Epithelial cell of proximal tubule (primary cell): ENCODE measurements around the gene KCNQ1OT1. TPM values are rescaled to one million over a fixed set of nuclear protein-coding genes. Genes with fewer than 3 reads are reported as not detected.

Experiments used
- DNase-seq: peaks from one replicate; pipeline ENCODE4 v3.0.0-alpha.2; 2011; ENCODE audit warnings: low read depth
- H3K4me3 ChIP-seq: 2 replicates; pipeline ENCODE4 v1.5.1; 2011; ENCODE audit warnings: low read depth, mild to moderate bottlenecking, low read length
- total RNA-seq: library from RNA; depleted of rRNA; stranded (reverse); fragments of >200 nt; gene quantifications from 2 replicates; pipeline ENCODE4 v1.2.3, GENCODE V29; 2015
- TF ChIP-seq, protein P1 (sequence below): conservative IDR thresholded peaks from 2 replicates; pipeline ENCODE4 v1.5.1; 2012; ENCODE audit warnings: low read depth, mild to moderate bottlenecking, low read length

Gene KCNQ1OT1
- total RNA-seq, 1 donor from 2014 or later: 0.63 TPM

DNA sequence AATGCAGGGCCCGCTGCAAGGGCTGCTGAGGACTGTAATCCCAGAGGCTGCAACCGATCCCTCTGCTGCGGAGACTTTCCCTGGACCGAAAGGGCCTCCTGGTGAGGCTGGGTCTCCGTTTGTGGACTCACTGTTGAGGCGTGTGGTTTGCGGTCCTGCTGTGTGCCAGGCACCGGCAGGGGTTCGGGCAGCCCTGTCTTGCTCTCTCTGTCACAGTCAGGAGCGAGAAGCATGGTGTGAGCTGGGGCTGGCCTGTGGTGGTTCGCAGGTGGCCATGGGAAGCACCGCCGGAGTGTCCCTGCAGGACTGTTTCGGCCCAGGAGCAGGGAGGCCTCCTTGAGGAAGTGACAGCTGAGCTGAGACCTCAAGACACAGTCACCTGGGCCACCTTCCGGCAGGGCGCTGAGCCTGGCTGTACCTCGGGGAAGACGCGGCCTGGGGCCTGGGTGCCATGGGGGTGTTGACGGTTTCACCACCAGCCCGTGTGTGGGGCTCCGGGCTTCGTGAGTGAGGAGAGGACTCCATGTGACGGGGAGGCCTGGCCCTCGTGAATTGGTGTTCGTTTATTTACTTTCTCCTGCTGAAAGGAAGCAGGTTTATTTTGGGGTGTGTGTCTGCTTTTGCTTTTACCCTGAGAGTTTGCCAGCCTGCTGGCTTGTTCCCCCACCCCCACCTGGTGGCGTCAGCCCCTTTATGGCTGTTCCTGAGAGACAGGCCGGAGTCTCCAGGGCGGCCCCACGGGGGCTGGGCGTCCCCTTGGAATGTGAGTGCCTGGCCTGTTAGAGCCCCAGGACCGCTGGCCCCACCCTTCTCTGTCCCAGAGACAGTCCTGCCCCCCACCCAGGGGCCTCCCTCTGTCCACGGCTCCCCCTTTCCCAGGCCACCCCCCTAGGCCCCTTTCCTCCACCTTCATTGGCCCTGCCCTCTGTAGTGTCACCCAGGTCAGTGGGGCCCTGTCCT lies 122.5 kb downstream of the KCNQ1OT1 start:
- no peak for DNase-seq
- TF ChIP-seq, protein P1, sequence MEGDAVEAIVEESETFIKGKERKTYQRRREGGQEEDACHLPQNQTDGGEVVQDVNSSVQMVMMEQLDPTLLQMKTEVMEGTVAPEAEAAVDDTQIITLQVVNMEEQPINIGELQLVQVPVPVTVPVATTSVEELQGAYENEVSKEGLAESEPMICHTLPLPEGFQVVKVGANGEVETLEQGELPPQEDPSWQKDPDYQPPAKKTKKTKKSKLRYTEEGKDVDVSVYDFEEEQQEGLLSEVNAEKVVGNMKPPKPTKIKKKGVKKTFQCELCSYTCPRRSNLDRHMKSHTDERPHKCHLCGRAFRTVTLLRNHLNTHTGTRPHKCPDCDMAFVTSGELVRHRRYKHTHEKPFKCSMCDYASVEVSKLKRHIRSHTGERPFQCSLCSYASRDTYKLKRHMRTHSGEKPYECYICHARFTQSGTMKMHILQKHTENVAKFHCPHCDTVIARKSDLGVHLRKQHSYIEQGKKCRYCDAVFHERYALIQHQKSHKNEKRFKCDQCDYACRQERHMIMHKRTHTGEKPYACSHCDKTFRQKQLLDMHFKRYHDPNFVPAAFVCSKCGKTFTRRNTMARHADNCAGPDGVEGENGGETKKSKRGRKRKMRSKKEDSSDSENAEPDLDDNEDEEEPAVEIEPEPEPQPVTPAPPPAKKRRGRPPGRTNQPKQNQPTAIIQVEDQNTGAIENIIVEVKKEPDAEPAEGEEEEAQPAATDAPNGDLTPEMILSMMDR: no peak
- no peak overlapping the region for H3K4me3 ChIP-seq

DNA sequence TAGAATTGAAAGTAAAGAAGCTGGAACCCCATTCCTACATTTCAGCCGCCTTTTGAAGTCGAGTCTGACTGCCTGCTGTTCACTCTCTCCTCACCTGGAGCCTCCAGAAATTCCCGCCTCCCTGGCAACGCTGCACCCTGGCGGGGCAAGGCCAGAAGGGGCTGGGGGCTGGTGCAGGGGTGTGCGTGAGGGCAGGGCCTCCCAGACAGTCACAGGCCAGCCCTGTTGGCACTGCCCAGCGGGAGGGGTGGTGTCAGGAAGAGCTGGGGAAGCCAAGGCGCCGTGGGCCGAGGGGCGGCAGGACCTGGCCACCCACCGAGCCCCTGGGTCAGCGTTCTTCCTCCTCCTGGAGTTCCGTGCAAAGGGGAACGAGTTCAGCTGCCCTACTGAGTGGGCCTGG lies 123.2 kb downstream of the KCNQ1OT1 start:
- H3K4me3 ChIP-seq: no peak overlapping the region
- DNase-seq: no peak
- TF ChIP-seq, protein P1: no peak

DNA sequence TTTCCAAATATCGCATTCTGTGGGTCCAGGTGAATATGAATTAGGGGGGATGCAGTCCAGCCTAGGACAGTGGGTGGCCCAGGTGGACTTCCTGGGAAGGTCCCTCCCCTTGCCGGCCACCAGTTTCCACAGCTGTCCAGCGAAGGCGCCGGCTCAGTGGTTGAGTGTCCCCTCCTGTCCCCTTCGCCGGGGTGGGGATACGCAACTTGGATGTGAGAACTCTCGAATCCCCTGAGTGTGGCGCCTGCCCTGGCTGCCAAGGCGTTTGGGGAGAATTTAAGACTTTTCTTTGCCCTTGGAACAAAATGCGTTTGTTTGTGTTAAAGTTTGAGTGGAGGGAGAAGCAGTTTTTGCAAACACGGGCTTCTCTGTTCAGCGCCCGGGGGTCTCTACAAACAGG lies 123.7 kb downstream of the KCNQ1OT1 start:
- TF ChIP-seq, protein P1: no peak
- DNase-seq: no peak
- no peak overlapping the region for H3K4me3 ChIP-seq

DNA sequence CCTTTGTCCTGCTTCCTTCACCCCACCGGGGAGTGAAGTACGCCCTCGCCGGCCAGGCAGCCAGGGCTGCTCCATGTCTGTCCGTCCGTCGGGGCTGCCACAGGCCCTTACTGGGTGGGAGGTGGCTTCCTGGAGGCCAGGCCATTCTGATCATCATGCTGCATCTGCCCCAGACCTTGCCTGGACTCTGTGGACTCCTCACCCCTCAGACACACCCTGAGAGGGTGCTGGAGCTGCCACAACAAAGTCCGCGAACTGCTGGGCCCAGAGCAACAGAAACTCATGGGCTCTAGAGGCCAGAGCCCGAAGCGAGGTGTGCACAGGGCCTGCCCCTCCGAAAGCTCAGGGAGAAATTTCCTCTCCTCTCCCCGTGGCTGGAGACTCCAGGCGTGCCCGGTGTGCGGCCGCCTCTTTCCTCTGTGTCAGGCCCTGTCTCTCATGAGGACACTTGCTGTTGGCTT lies 124.2 kb downstream of the KCNQ1OT1 start:
- TF ChIP-seq, protein P1: no peak
- no peak overlapping the region for H3K4me3 ChIP-seq
- no peak for DNase-seq

DNA sequence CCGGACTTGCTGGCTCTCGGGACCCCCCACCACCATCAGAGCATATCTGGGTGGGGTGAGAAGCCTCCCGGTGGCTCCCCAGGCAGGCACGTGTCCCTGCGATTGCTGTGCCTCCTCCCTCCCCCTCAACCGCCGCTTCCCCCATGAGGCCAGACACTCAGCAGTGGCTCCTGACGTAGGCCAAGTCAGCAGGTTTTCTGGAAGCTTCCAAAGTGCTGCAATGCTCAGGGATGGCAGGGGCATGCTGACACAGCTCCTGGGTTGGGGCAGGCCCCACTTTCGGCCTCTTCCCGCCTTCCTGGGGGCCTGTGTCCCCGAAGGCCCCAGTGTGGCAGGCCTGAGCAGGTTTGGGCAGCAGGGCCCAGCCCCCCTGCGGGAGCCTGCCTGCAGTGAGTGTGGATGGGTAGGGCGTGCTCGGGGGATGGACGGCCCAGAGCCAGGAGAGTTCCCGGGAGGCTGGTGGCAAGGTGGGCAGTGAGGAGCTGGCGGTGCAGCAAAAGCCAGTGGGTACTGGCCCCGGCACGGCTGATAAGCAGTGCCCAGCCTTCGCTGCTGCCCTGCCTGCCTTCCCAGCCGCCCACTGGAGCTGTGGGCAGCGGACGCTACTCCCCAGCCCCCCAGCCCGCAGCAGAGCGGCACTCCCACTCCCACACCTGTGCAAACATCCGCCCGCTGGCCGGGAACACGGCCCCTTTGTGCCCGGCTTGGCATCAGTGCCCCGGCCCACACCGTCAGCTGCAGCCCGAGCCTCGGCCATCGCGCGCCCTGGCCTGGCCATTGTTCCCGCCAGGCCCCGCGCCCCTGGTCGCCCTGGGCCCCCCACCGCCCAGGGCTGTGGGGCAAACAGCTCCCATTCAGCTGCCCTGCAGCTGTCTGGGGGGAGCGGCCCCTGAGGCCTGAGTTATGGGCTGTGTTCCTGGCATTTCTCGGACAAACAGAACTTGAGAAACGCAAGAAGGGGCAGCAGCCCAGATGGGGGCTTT lies 125.0 kb downstream of the KCNQ1OT1 start:
- H3K4me3 ChIP-seq: no peak overlapping the region
- TF ChIP-seq, protein P1: no peak
- no peak for DNase-seq

DNA sequence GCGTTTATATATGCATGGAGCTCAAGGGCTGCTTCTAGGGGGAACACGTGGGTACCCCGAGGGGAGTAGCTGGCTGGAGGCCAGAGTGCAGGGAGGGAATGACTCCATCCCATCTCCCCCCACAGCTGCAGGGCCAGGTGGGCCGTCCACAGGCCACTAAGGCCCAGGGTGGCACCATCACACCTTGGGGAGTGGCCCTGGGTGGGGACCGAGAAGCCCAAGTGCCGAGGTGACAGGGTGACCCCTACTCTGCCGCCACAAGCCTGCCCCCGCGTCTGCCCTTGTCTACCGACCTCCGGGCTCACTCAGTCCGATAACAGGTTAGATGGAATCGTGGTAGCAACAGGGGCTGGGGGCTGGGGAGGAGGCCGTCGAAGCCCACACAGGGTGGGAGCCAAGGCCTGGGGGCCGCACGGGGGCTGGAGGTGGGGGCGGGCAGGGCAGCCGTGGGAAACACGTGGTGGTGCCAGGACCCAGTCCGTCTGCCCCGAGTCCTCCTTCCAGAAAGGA lies 125.7 kb downstream of the KCNQ1OT1 start:
- no peak overlapping the region for H3K4me3 ChIP-seq
- TF ChIP-seq, protein P1: no peak
- no peak for DNase-seq
